ENCODE data around the gene POGLUT3. TPM values are rescaled to one million over a fixed set of nuclear protein-coding genes. Genes with fewer than 3 reads are reported as not detected.

POGLUT3 gene, protein sequence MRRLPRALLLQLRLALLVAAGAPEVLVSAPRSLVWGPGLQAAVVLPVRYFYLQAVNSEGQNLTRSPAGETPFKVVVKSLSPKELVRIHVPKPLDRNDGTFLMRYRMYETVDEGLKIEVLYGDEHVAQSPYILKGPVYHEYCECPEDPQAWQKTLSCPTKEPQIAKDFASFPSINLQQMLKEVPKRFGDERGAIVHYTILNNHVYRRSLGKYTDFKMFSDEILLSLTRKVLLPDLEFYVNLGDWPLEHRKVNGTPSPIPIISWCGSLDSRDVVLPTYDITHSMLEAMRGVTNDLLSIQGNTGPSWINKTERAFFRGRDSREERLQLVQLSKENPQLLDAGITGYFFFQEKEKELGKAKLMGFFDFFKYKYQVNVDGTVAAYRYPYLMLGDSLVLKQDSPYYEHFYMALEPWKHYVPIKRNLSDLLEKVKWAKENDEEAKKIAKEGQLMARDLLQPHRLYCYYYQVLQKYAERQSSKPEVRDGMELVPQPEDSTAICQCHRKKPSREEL
- total RNA-seq = 8.3 and 11.2 TPM in 2 replicates

DNA sequence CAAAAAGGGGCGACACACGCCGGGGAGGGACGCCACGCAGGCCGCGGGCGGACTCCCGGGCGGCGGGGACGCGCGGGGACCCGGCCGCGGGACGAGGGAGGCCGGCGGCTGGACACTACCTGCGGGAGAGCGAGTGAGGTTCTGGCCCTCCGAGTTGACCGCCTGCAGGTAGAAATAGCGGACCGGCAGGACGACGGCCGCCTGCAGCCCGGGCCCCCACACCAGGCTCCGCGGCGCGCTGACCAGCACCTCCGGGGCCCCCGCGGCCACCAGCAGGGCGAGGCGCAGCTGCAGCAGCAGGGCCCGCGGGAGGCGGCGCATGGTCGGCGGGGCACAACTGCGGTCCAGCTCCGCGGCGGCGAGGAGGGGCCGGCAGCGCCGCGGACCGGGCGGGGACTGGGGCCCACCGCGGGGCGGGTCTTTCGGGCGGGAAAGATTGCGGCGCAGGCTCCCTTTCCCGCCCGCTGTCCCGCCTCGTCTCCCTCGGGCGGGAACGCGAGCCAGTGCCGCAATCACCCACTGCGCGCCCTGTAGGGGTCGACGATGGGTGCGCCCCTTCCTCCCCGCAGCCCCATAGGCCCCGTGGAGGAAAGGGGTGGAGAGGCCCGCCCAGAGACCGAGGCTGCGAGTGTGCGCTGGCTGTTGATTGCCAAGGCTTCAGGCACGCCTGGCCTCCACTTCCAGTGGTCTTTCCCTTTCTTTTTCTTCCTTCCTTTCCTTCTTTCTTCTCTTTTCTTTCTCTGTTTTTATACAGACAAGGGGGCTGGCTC lies at the start of gene POGLUT3:
TSS of gene POGLUT3 (minus strand) at position 339 of the 770 bp plus-strand sequence. CDS start at position 321, 18 bp downstream.
- TF ChIP-seq, protein P1, sequence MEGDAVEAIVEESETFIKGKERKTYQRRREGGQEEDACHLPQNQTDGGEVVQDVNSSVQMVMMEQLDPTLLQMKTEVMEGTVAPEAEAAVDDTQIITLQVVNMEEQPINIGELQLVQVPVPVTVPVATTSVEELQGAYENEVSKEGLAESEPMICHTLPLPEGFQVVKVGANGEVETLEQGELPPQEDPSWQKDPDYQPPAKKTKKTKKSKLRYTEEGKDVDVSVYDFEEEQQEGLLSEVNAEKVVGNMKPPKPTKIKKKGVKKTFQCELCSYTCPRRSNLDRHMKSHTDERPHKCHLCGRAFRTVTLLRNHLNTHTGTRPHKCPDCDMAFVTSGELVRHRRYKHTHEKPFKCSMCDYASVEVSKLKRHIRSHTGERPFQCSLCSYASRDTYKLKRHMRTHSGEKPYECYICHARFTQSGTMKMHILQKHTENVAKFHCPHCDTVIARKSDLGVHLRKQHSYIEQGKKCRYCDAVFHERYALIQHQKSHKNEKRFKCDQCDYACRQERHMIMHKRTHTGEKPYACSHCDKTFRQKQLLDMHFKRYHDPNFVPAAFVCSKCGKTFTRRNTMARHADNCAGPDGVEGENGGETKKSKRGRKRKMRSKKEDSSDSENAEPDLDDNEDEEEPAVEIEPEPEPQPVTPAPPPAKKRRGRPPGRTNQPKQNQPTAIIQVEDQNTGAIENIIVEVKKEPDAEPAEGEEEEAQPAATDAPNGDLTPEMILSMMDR (IDR thresholded peaks at IDR 0.05; ENCODE audit: insufficient read depth, low read length, poor library complexity, severe bottlenecking) = no peak
- H3K36me3 ChIP-seq (ENCODE audit: control insufficient read depth, insufficient read depth, low read length) = no peaks in the 10 kb centered on the region
- peak within 1 kb of the TSS; percentile 55 for H3K4me3 ChIP-seq (ENCODE audit: low read depth, low read length)
- DNase-seq (ENCODE audit: low read depth) = no peak
- no peaks in the 10 kb centered on the region for H3K27me3 ChIP-seq (ENCODE audit: control insufficient read depth, insufficient read depth, low read length)

DNA sequence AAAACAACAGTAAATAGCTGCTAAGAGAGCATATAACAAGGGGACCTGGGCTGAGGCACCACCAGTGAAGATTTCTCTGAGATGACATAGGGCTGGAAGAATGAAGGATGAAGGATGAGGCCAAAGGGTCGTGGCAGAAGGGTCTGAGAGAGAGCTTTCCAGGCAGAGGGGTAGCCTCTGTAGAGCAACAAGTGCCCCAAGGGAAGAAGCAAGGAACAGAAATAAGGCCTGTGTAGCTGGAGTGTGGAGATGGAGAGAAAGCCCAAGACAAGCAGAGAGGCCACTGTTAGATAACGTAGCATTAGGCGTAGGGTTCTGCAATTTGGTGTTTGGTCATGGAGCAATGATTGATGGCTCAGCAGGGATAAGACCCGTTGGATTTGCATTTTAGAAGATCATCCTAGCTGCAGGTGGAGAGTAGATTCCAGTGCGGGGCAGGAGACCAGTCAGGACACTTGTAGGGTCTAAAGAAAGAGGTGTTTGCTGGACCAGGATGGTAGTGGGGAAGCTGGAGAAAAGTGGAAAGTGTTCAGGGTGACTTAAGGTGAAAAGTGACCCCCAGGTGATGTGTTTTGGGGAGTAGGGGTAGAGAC lies 47.8 kb upstream of the POGLUT3 start:
- DNase-seq (ENCODE audit: low read depth) = no peak
- no peaks in the 10 kb centered on the region for H3K36me3 ChIP-seq (ENCODE audit: control insufficient read depth, insufficient read depth, low read length)
- H3K27me3 ChIP-seq (ENCODE audit: control insufficient read depth, insufficient read depth, low read length) = no peaks in the 10 kb centered on the region
- no peak overlapping the region for H3K4me3 ChIP-seq (ENCODE audit: low read depth, low read length)
- TF ChIP-seq, protein P1 (IDR thresholded peaks at IDR 0.05; ENCODE audit: insufficient read depth, low read length, poor library complexity, severe bottlenecking) = no peak

DNA sequence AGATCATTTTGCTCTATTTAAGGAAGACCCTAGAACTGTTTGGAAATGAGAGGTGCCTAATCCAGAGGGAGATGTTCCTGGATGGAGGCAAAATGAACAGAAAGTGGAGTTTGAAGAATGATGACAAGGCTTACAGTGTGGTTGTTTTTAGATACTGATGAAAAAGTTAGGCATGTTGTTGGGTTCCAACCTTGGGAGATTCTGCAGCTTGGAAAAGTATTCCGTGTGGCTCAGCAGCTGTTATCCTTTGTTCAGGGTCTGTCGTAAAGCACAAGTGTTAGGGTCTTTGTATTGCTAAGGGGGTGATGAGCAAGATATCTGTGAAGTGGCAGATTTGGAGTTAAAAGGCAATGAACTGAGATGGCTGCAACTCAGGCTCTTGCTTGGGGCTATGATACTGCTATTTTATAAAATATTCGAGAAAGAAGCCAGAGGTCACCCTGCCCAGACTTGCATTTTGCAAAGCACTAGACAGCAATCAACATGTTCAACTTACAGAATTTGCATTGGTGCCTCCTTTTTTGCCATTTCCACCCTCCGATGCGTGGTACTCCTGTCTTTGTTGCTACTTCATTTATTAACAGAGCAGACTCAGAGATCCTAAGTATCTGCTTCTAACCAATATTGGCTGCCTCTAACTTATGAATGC lies 45.3 kb upstream of the POGLUT3 start:
- TF ChIP-seq, protein P1 (IDR thresholded peaks at IDR 0.05; ENCODE audit: insufficient read depth, low read length, poor library complexity, severe bottlenecking) = no peak
- H3K27me3 ChIP-seq (ENCODE audit: control insufficient read depth, insufficient read depth, low read length) = no peaks in the 10 kb centered on the region
- no peak for DNase-seq (ENCODE audit: low read depth)
- no peaks in the 10 kb centered on the region for H3K36me3 ChIP-seq (ENCODE audit: control insufficient read depth, insufficient read depth, low read length)
- no peak overlapping the region for H3K4me3 ChIP-seq (ENCODE audit: low read depth, low read length)

DNA sequence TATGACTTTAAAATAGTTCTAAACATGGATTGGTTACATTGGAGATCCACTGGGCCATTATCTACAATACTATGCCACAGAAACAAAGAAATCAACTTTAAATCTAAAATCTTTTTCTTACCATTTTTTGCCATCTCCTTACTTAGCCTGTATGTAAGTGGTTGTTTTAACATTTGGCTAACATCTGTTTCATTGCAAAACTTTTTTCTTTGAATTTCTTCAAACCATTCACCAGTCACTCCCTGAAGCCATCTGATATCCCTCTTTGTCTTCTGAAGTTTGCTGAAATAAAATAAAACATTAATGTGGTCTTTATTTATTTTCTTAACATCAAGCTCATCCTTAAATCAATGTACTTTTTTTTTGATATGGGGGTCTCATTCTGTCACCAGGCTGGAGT lies 43.3 kb upstream of the POGLUT3 start:
- TF ChIP-seq, protein P1 (IDR thresholded peaks at IDR 0.05; ENCODE audit: insufficient read depth, low read length, poor library complexity, severe bottlenecking) = no peak
- no peak overlapping the region for H3K4me3 ChIP-seq (ENCODE audit: low read depth, low read length)
- H3K27me3 ChIP-seq (ENCODE audit: control insufficient read depth, insufficient read depth, low read length) = no peaks in the 10 kb centered on the region
- no peaks in the 10 kb centered on the region for H3K36me3 ChIP-seq (ENCODE audit: control insufficient read depth, insufficient read depth, low read length)
- DNase-seq (ENCODE audit: low read depth) = no peak

DNA sequence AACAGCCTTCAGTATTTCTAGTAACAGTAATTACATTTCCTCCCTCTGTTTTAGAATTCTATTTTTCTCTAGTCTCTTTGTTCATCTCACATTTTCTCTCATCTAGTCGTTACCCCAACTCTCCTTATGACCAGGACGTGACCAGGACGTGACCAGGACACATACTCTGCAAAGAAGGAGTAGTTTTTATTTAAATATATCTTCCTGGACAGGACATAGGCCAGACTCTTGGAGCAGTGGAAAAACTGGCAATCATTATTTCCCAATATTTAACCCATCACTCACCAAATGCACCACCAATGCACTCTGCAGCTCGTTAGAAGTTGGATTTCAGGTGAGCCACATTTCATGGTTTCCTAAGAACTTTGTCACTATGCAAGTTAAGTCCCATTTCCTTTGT lies 40.3 kb upstream of the POGLUT3 start:
- TF ChIP-seq, protein P1 (IDR thresholded peaks at IDR 0.05; ENCODE audit: insufficient read depth, low read length, poor library complexity, severe bottlenecking) = no peak
- DNase-seq (ENCODE audit: low read depth) = no peak
- Histone ChIP-seq H3K27me3 (ENCODE audit: control insufficient read depth, insufficient read depth, low read length) (no peaks in the 10 kb centered on the region), H3K36me3 (ENCODE audit: control insufficient read depth, insufficient read depth, low read length) (no peaks in the 10 kb centered on the region), H3K4me3 (ENCODE audit: low read depth, low read length) (no peak overlapping the region)
